Liver (tissue), 9 donors: ENCODE results near the gene NTM. TPM values are rescaled to one million over a fixed set of nuclear protein-coding genes. Genes with fewer than 3 reads are reported as not detected.

Source experiments
- DNase-seq: peaks from one replicate; pipeline ENCODE4 v3.0.0-alpha.2; 2017; ENCODE audit warnings: low spot score
- H3K27ac ChIP-seq, 2 donors: one replicate each; pipeline ENCODE4 v1.7.0; 2013; ENCODE audit warnings: inconsistent platforms in 2 of 2, low read length in 2 of 2, control low read depth in 1 of 2, low read depth in 1 of 2, mild to moderate bottlenecking in 1 of 2
- H3K27me3 ChIP-seq, 4 donors: one replicate each; pipeline versions ENCODE4 v1.6.1 to v1.7.0; 2013; ENCODE audit warnings: low read length in 3 of 4, inconsistent platforms in 1 of 4, mild to moderate bottlenecking in 1 of 4, moderate library complexity in 1 of 4; ENCODE audit not compliant: control insufficient read depth in 4 of 4, insufficient read depth in 4 of 4
- H3K36me3 ChIP-seq, 4 donors: one replicate each; pipeline versions ENCODE4 v1.6.1 to v1.7.0; 2013; ENCODE audit warnings: low read length in 3 of 4, mild to moderate bottlenecking in 3 of 4, low read depth in 1 of 4, moderate library complexity in 1 of 4; ENCODE audit not compliant: control insufficient read depth in 4 of 4, insufficient read depth in 3 of 4
- H3K4me1 ChIP-seq, 4 donors: one replicate each; pipeline versions ENCODE4 v1.6.1 to v1.7.0; 2013; ENCODE audit warnings: low read length in 3 of 4, mild to moderate bottlenecking in 3 of 4, moderate library complexity in 1 of 4; ENCODE audit not compliant: control insufficient read depth in 4 of 4, insufficient read depth in 4 of 4
- H3K4me3 ChIP-seq, 3 donors: one replicate each; pipeline versions ENCODE4 v1.6.1 to v1.7.0; 2013; ENCODE audit warnings: low read length in 3 of 3, control low read depth in 1 of 3, low read depth in 1 of 3, mild to moderate bottlenecking in 1 of 3
- H3K9ac ChIP-seq, 2 donors: one replicate each; pipeline ENCODE4 v1.7.0; 2013; ENCODE audit warnings: low read length in 2 of 2, mild to moderate bottlenecking in 2 of 2, moderate library complexity in 2 of 2, control low read depth in 1 of 2, low read depth in 1 of 2
- H3K9me3 ChIP-seq, 4 donors: one replicate each; pipeline versions ENCODE4 v1.6.1 to v1.7.0; 2013; ENCODE audit warnings: low read length in 3 of 4; ENCODE audit not compliant: control insufficient read depth in 4 of 4
- EGR1 ChIP-seq, 2 donors: IDR thresholded peaks; 2 replicates each; pipeline ENCODE4 v1.6.1; 2016 to 2018; ENCODE audit warnings: antibody characterized with exemption in 2 of 2, low read depth in 2 of 2
- FOXA1 ChIP-seq: IDR thresholded peaks from 2 replicates; pipeline ENCODE4 v1.6.1; 2016; ENCODE audit warnings: antibody characterized with exemption
- FOXA2 ChIP-seq: IDR thresholded peaks from 2 replicates; pipeline ENCODE4 v1.6.1; 2016; ENCODE audit warnings: antibody characterized with exemption
- GABPA ChIP-seq, 2 donors: IDR thresholded peaks in 1 of 2; conservative IDR thresholded peaks in 1 of 2; 2 replicates each; pipeline ENCODE4 v1.6.1; 2016; ENCODE audit warnings: antibody characterized with exemption in 2 of 2, mild to moderate bottlenecking in 1 of 2, moderate library complexity in 1 of 2
- HNF4A ChIP-seq, 2 donors: conservative IDR thresholded peaks; 2 replicates each; pipeline ENCODE4 v1.6.1; 2016; ENCODE audit warnings: antibody characterized with exemption in 2 of 2, mild to moderate bottlenecking in 2 of 2
- HNF4G ChIP-seq: IDR thresholded peaks from 2 replicates; pipeline ENCODE4 v1.6.1; 2016; ENCODE audit warnings: antibody characterized with exemption
- JUND ChIP-seq, 2 donors: IDR thresholded peaks; 2 replicates each; pipeline ENCODE4 v1.6.1; 2016; ENCODE audit warnings: antibody characterized with exemption in 2 of 2
- NR2F2 ChIP-seq: IDR thresholded peaks from 2 replicates; pipeline ENCODE4 v1.6.1; 2016; ENCODE audit warnings: antibody characterized with exemption
- RAD21 ChIP-seq, 2 donors: IDR thresholded peaks; 2 replicates each; pipeline ENCODE4 v1.6.1; 2016; ENCODE audit warnings: antibody characterized with exemption in 2 of 2, mild to moderate bottlenecking in 2 of 2
- RXRA ChIP-seq, 2 donors: IDR thresholded peaks; 2 replicates each; pipeline ENCODE4 v1.6.1; 2017 to 2018; ENCODE audit warnings: antibody characterized with exemption in 2 of 2, mild to moderate bottlenecking in 1 of 2
- SP1 ChIP-seq: IDR thresholded peaks from 2 replicates; pipeline ENCODE4 v1.6.1; 2018; ENCODE audit warnings: antibody characterized with exemption, mild to moderate bottlenecking
- TAF1 ChIP-seq: conservative IDR thresholded peaks from 2 replicates; pipeline ENCODE4 v1.6.1; 2016; ENCODE audit warnings: antibody characterized with exemption, mild to moderate bottlenecking
- YY1 ChIP-seq: IDR thresholded peaks from 2 replicates; pipeline ENCODE4 v1.6.1; 2016; ENCODE audit warnings: antibody characterized with exemption, mild to moderate bottlenecking
- WGBS: extraction: QIAGEN DNeasy Blood & Tissue Kit; methylation state at CpG from one replicate; pipeline ENCODE4 v1.1.7; 2013; 5-methylcytosine and 5-hydroxymethylcytosine counted together
- polyA plus RNA-seq, 2 donors: library from polyadenylated mRNA; stranded (reverse) in 1 of 2; unstranded in 1 of 2; fragments of 200-250 nt in 1 of 2; fragments of >200 nt in 1 of 2; fragmentation: Nextera tagmentation in 1 of 2; extraction: Ambion mirVana in 1 of 2; gene quantifications; one replicate each; pipeline versions ENCODE4 v1.2.1 to v1.2.3, GENCODE V29; 2013 to 2015
- total RNA-seq, 2 donors: library from RNA; depleted of rRNA; stranded (reverse); fragments of >200 nt; gene quantifications; one replicate each; pipeline ENCODE4 v1.2.3, GENCODE V29; 2014
- TF ChIP-seq, protein P1 (sequence below): IDR thresholded peaks from 2 replicates; pipeline ENCODE4 v1.6.1; 2016; ENCODE audit warnings: antibody characterized with exemption
- TF ChIP-seq, protein P2 (sequence below): IDR thresholded peaks from 2 replicates; pipeline ENCODE4 v1.6.1; 2016; ENCODE audit warnings: antibody characterized with exemption
- TF ChIP-seq, protein P3 (sequence below): IDR thresholded peaks from 2 replicates; pipeline ENCODE4 v1.6.1; 2016; ENCODE audit warnings: antibody characterized with exemption, mild to moderate bottlenecking
- TF ChIP-seq, protein P4 (sequence below): fragments of 150-350 bp; IDR thresholded peaks from 2 replicates; pipeline ENCODE4 v1.5.1; 2017; ENCODE audit warnings: improper control_type of control experiment, low read depth, low read length; ENCODE audit not compliant: missing input control
- TF ChIP-seq, protein P5 (sequence below): IDR thresholded peaks from 2 replicates; pipeline ENCODE4 v1.6.1; 2016; ENCODE audit warnings: antibody characterized with exemption
- donor health status: healthy.
- donor health status: healthy.
- donor health status: healthy.
- donor health status: healthy.
- donor health status: healthy.

The NTM gene
- total and polyA plus RNA-seq, 4 donors: 0.08 to 1.1 (median 0.08) TPM; not detected in 1

DNA sequence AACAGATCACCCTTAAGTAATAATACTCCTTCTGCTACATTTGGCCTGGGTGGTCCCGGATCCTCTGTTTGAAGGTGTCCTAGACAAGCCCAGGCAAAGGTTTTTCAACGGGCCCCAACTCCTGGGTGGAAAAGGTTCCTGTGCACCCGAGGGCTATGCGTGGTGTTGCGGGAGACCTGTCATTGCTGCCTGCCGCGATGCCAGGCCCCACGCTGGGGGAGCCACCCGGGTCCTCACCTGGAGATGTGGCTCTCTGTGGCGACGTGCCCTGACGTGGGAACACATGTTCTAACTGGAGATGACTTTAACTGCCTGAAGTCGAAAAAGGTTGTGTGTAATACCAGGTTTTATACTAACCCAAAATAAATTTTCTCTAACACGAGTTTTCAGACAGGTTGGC, 467.1 kb downstream of the NTM start:
- Histone ChIP-seq H3K9me3 (no peaks in the 10 kb centered on the region), H3K27ac (no peak overlapping the region), H3K36me3 (no peaks in the 10 kb centered on the region), H3K4me3 (no peak overlapping the region), H3K27me3 (peaks cover 0 to 4% (median 1%) of the 10 kb centered on the region in 4 donors), H3K4me1 (no peaks in the 10 kb centered on the region), H3K9ac (no peak overlapping the region)
- TF ChIP-seq SP1: no peak
- WGBS: 85% methylated on average over 14 of the region's 14 CpGs
- no peak for DNase-seq

DNA sequence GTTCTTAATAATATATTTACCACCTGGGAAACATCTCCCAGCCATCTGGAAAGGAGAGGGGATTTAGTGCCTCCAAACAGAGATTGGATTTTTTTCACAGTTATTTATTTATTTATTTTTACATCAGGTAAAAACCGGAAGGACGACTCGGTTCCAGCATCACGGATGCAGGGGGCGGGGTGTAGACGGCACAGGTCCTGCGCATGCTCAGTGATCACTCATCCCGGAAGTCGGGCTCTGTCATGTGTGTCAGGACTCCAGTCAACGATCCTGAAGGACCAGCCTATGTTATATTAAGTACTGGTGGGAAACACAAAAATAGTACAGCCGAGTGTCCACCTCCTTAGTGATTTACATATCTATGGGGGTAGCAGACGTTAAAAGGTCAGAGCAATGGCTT, 467.6 kb downstream of the NTM start:
- no peaks in the 10 kb centered on the region for H3K36me3 ChIP-seq
- peaks cover 0 to 4% (median 1%) of the 10 kb centered on the region in 4 donors for H3K27me3 ChIP-seq
- no peak overlapping the region for H3K4me3 ChIP-seq
- H3K27ac ChIP-seq: no peak overlapping the region
- no peak for TF ChIP-seq YY1
- no peak for TF ChIP-seq NR2F2
- no peak for TF ChIP-seq FOXA2
- TF ChIP-seq FOXA1: no peak
- TF ChIP-seq, protein P1, sequence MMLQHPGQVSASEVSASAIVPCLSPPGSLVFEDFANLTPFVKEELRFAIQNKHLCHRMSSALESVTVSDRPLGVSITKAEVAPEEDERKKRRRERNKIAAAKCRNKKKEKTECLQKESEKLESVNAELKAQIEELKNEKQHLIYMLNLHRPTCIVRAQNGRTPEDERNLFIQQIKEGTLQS: no peak
- no peak for TF ChIP-seq RAD21 (IDR thresholded peaks at IDR 0.05)
- TF ChIP-seq, protein P2, sequence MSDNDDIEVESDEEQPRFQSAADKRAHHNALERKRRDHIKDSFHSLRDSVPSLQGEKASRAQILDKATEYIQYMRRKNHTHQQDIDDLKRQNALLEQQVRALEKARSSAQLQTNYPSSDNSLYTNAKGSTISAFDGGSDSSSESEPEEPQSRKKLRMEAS: no peak
- no peak for TF ChIP-seq GABPA (IDR thresholded peaks at IDR 0.05 in 1 of 2, conservative IDR thresholded peaks at IDR 0.05 in 1 of 2)
- no peak for TF ChIP-seq EGR1 (IDR thresholded peaks at IDR 0.05; ENCODE audit: low read depth in 2 of 2)
- TF ChIP-seq TAF1: no peak
- TF ChIP-seq, protein P3, sequence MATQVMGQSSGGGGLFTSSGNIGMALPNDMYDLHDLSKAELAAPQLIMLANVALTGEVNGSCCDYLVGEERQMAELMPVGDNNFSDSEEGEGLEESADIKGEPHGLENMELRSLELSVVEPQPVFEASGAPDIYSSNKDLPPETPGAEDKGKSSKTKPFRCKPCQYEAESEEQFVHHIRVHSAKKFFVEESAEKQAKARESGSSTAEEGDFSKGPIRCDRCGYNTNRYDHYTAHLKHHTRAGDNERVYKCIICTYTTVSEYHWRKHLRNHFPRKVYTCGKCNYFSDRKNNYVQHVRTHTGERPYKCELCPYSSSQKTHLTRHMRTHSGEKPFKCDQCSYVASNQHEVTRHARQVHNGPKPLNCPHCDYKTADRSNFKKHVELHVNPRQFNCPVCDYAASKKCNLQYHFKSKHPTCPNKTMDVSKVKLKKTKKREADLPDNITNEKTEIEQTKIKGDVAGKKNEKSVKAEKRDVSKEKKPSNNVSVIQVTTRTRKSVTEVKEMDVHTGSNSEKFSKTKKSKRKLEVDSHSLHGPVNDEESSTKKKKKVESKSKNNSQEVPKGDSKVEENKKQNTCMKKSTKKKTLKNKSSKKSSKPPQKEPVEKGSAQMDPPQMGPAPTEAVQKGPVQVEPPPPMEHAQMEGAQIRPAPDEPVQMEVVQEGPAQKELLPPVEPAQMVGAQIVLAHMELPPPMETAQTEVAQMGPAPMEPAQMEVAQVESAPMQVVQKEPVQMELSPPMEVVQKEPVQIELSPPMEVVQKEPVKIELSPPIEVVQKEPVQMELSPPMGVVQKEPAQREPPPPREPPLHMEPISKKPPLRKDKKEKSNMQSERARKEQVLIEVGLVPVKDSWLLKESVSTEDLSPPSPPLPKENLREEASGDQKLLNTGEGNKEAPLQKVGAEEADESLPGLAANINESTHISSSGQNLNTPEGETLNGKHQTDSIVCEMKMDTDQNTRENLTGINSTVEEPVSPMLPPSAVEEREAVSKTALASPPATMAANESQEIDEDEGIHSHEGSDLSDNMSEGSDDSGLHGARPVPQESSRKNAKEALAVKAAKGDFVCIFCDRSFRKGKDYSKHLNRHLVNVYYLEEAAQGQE: no peak
- TF ChIP-seq HNF4A (conservative IDR thresholded peaks at IDR 0.05): no peak
- TF ChIP-seq, protein P4, sequence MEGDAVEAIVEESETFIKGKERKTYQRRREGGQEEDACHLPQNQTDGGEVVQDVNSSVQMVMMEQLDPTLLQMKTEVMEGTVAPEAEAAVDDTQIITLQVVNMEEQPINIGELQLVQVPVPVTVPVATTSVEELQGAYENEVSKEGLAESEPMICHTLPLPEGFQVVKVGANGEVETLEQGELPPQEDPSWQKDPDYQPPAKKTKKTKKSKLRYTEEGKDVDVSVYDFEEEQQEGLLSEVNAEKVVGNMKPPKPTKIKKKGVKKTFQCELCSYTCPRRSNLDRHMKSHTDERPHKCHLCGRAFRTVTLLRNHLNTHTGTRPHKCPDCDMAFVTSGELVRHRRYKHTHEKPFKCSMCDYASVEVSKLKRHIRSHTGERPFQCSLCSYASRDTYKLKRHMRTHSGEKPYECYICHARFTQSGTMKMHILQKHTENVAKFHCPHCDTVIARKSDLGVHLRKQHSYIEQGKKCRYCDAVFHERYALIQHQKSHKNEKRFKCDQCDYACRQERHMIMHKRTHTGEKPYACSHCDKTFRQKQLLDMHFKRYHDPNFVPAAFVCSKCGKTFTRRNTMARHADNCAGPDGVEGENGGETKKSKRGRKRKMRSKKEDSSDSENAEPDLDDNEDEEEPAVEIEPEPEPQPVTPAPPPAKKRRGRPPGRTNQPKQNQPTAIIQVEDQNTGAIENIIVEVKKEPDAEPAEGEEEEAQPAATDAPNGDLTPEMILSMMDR: no peak
- TF ChIP-seq, protein P5, sequence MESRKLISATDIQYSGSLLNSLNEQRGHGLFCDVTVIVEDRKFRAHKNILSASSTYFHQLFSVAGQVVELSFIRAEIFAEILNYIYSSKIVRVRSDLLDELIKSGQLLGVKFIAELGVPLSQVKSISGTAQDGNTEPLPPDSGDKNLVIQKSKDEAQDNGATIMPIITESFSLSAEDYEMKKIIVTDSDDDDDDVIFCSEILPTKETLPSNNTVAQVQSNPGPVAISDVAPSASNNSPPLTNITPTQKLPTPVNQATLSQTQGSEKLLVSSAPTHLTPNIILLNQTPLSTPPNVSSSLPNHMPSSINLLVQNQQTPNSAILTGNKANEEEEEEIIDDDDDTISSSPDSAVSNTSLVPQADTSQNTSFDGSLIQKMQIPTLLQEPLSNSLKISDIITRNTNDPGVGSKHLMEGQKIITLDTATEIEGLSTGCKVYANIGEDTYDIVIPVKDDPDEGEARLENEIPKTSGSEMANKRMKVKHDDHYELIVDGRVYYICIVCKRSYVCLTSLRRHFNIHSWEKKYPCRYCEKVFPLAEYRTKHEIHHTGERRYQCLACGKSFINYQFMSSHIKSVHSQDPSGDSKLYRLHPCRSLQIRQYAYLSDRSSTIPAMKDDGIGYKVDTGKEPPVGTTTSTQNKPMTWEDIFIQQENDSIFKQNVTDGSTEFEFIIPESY: no peak
- TF ChIP-seq RXRA (IDR thresholded peaks at IDR 0.05): no peak
- TF ChIP-seq HNF4G: no peak
- TF ChIP-seq JUND (IDR thresholded peaks at IDR 0.05): no peak
- 83% methylated on average over 12 of the region's 12 CpGs for WGBS
- H3K4me1 ChIP-seq: no peaks in the 10 kb centered on the region
- no peak overlapping the region for H3K9ac ChIP-seq
- DNase-seq: no peak
- H3K9me3 ChIP-seq: no peaks in the 10 kb centered on the region
